Measurements from ENCODE around the gene ZMYND8.

ZMYND8 gene

GRCh38 chr20:47191956-47192355 is 164.5 kb downstream of the ZMYND8 start:
- no peak overlapping the region for H3K27ac ChIP-seq
- TF ChIP-seq CTCF (IDR thresholded peaks at IDR 0.05) (no peak), ZFX (IDR thresholded peaks at IDR 0.05; ENCODE audit: borderline replicate concordance) (no peak)

DNA sequence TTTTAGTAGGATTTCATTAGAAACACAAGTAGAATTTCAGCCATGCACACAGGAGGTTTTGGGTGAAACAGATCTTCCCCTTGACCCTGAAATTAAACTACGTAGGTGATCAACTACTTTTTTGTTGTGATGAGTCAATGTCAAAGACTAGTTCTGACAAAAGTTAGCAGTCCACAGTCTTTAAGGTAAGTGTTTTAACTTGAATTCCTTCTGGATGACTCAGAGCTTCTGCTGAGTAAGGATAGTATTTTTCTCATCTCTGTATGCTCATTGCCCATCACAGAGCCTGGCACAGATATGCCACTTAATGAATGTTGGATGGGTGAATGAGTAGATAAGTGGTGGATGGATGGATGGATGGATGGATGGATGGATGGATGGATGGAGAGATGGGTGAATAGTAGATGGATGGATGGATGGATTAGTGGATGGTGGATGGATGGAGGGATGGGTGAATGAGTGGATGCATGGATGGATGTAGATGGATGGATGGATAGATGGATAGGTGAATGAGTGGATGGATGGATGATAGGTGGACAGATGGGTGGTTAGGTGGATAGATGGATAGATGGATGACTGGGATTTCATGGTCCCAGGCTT is 165.3 kb downstream of the ZMYND8 start:
- no peak overlapping the region for H3K27ac ChIP-seq
- TF ChIP-seq ZFX (IDR thresholded peaks at IDR 0.05; ENCODE audit: borderline replicate concordance) (no peak), CTCF (IDR thresholded peaks at IDR 0.05) (no peak)

DNA sequence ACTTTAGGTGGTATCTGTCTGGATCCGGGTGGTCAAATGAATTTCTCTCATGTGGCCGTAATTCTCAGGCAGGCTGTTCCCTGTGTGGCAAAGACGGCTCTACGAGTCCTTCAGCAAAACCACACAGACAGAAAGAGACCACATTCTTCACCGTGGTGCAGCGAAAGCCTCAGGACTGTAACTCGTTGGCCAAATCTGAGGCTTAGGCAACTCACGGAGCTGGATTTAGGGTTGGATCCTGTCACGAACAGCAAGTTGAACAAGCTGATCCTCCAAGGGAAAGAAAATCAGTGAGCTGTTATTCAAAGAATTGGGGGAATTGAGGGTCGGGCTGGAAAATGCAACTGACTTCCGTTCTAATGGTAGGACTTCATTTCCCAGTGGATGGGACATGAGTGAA is 167.4 kb downstream of the ZMYND8 start:
- H3K27ac ChIP-seq, result no peak overlapping the region
- TF ChIP-seq ZFX (IDR thresholded peaks at IDR 0.05; ENCODE audit: borderline replicate concordance), result no peak
- no peak for TF ChIP-seq CTCF (IDR thresholded peaks at IDR 0.05)

GRCh38 chr20:47188540-47188939 is 168.0 kb downstream of the ZMYND8 start:
- no peak overlapping the region for H3K27ac ChIP-seq
- TF ChIP-seq CTCF (IDR thresholded peaks at IDR 0.05), result no peak
- TF ChIP-seq ZFX (IDR thresholded peaks at IDR 0.05; ENCODE audit: borderline replicate concordance), result no peak

- TF ChIP-seq CTCF (IDR thresholded peaks at IDR 0.05) (no peak), ZFX (IDR thresholded peaks at IDR 0.05; ENCODE audit: borderline replicate concordance) (no peak)
- H3K27ac ChIP-seq, result no peak overlapping the region
Measured at GRCh38 chr20:47187450-47188195, 168.9 kb downstream of the ZMYND8 start.

- no peak overlapping the region for H3K27ac ChIP-seq
Measured at GRCh38 chr20:47183367-47183766, 173.1 kb downstream of the ZMYND8 start.

More at GRCh38 chr20:47183367-47183766, 173.1 kb downstream of the ZMYND8 start:
- TF ChIP-seq CTCF (IDR thresholded peaks at IDR 0.05) (no peak), ZFX (IDR thresholded peaks at IDR 0.05; ENCODE audit: borderline replicate concordance) (no peak)
